ENCODE results near the gene LPP. TPM values are rescaled to one million over a fixed set of nuclear protein-coding genes. Genes with fewer than 3 reads are reported as not detected.

Gene LPP
- total and polyA plus RNA-seq, 2 of the 13 experiments (the other 11 are each of a cell fraction or from before 2014, with no cell fraction given) = 19.2 to 29.9 TPM

DNA sequence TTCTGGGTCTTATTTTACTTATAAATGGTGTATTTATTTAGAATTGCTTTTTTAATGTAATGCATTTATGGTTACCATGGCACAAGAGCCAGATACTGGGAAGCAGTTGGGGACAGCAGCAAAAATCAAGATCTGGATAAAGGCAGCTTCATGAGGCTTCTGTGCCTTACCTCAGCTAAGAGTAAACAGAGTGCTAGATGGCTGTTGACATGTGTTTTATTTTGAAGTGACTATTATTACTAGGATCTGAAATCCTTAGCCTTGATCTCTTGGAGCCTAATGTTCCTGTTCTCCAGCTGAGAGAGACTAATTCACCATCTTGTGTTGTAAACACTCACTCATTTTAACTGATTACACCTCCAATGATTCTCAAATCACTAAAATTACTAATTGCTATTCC is 317.8 kb downstream of the LPP start (continued):
- TF ChIP-seq CCDC6 (CRISPR knock-in tag; IDR thresholded peaks at IDR 0.05) (no peak), ZBTB7A (CRISPR knock-in tag; IDR thresholded peaks at IDR 0.05) (no peak)

DNA sequence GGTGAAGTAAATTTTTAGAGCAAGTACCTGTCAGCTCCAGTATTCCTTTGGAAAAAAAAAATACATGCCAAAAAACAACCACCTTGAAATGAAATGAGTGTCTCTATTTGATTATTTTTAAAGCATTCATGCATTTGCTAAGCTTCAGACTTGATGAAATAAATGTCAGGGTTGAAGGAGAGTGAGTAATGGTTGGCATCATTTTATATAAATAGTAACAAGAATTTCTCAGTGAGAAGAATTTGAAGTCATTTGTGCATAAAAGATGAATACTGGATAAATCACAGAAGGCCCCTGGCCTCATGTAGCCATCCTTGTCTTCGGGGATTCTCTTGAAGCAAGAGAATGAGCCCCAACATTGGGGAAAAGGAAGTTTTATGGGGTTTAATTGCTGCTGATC is 318.4 kb downstream of the LPP start:
- FAIRE-seq (no peak), ATAC-seq (no peak), DNase-seq (ENCODE audit: low spot score) (no peak)
- peaks cover 0 to 2% of the 10 kb centered on the region in 2 experiments; a peak in 2 of 5 replicates for H3K36me3 ChIP-seq (replicated peaks in 1 of 2; ENCODE audit: control insufficient read depth in 1 of 2, insufficient read depth in 2 of 2, low read length in 2 of 2)
- no TSS peak for BruUV-seq (replicated peaks)
- no peaks in the 10 kb centered on the region for H3K27me3 ChIP-seq (ENCODE audit: control insufficient read depth in 1 of 2, insufficient read depth in 2 of 2, low read length in 2 of 2)
- no peak overlapping the region for H3K27ac ChIP-seq (ENCODE audit: extremely low read length, insufficient read depth, low read length)
- H4K20me1 ChIP-seq (ENCODE audit: insufficient read depth, low read length) = no peaks in the 10 kb centered on the region
- H3K4me1 ChIP-seq (ENCODE audit: insufficient read depth, low read length) = peaks cover 51% of the 10 kb centered on the region
- TF ChIP-seq ZNF652 (CRISPR knock-in tag; IDR thresholded peaks at IDR 0.05; ENCODE audit: borderline replicate concordance, low read depth) (no peak), ZNF619 (CRISPR knock-in tag; IDR thresholded peaks at IDR 0.05) (no peak), GLMP (CRISPR knock-in tag; IDR thresholded peaks at IDR 0.05; ENCODE audit: borderline replicate concordance) (no peak), MAF1 (CRISPR knock-in tag; IDR thresholded peaks at IDR 0.05; ENCODE audit: borderline replicate concordance) (no peak), ZNF331 (CRISPR knock-in tag; IDR thresholded peaks at IDR 0.05) (no peak)
- TF ChIP-seq, protein P1, sequence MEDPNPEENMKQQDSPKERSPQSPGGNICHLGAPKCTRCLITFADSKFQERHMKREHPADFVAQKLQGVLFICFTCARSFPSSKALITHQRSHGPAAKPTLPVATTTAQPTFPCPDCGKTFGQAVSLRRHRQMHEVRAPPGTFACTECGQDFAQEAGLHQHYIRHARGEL (CRISPR knock-in tag; IDR thresholded peaks at IDR 0.05) = no peak
- POLR2A ChIA-PET = no interaction called here
- H2AFZ ChIP-seq (ENCODE audit: low read length) = no peak overlapping the region
- 94% methylated on average over 1 of the region's 1 CpG for WGBS (ENCODE audit: low lambda C conversion rate)
- no peaks in the 10 kb centered on the region for H3K9me3 ChIP-seq (ENCODE audit: low read length)
- H3K9ac ChIP-seq (ENCODE audit: insufficient read depth, low read depth, low read length) = no peak overlapping the region
- H3K4me3 ChIP-seq (replicated peaks in 1 of 3; ENCODE audit: insufficient read depth in 1 of 3, low read depth in 2 of 3, low read length in 3 of 3) = no peak overlapping the region
- CTCF ChIA-PET (ENCODE audit: low intra/inter-chr PET ratio, low total read pairs) = no interaction called here
- H3K79me2 ChIP-seq (ENCODE audit: insufficient read depth, low read length) = no peaks in the 10 kb centered on the region
- H3K4me2 ChIP-seq (ENCODE audit: low read depth, low read length) = no peak overlapping the region
- intact Hi-C loops (cut with micrococcal nuclease; ENCODE audit: unreplicated experiment) = no loop called here
- in situ Hi-C loops (cut with HindIII; ENCODE audit: extremely low pct_ligation_motif_present, low pct_unique_long_range_greater_than_20kb) = no loop called here
